Measurements from ENCODE around the gene DSCAML1. TPM values are rescaled to one million over a fixed set of nuclear protein-coding genes. Genes with fewer than 3 reads are reported as not detected.

DSCAML1 gene
- total RNA-seq, 1 donor from 2014 or later: 1.4 TPM

DNA sequence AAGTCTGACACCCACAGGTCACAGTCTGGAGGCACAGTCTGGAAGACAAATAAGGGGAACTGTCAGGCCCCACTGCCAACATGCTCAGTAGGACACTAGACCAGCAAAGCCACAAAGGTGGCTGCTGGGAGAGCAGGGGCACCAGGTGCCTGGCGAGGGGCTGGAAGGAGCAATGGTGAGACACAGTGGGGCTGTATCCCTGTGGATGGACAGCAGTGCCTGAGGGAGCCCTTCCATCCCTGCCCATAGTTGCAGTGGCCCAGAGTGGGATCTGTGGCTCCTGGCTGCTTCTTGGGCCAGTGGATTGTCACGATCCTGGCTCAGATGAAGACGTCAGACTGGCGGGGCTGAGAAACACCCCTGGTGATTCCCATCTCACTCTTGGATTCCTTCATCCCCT, 154.6 kb downstream of the DSCAML1 start:
- DNase-seq (ENCODE audit: low spot score) (no peak), ATAC-seq (no peak)

- ATAC-seq (no peak), DNase-seq (ENCODE audit: low spot score) (no peak)
Measured at GRCh38 chr11:117641008-117641915, 155.8 kb downstream of the DSCAML1 start.

DNA sequence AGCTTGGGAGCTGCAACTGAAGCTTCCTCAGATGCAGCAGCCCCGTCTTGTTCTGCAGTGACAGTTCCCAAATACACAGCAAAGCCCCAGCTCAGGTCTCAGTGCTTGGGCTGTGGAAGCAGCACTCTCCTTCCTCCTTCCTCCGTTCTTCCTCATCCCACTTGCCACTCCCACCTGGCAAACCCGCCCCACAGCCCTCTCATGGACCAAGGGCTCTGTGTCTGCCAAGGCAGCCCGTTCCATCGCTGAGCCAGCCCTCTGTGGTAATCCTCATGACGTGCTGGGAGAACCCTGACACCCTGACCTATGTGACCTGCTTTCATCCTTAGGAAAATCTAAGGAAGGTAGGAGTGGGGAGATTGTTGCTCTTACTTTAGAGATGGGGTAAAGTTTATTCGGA, 157.0 kb downstream of the DSCAML1 start:
- no peak for DNase-seq (ENCODE audit: low spot score)
- ATAC-seq: no peak

- DNase-seq (ENCODE audit: low spot score): no peak
- ATAC-seq: no peak
Measured at GRCh38 chr11:117639601-117640000, 157.4 kb downstream of the DSCAML1 start.

DNA sequence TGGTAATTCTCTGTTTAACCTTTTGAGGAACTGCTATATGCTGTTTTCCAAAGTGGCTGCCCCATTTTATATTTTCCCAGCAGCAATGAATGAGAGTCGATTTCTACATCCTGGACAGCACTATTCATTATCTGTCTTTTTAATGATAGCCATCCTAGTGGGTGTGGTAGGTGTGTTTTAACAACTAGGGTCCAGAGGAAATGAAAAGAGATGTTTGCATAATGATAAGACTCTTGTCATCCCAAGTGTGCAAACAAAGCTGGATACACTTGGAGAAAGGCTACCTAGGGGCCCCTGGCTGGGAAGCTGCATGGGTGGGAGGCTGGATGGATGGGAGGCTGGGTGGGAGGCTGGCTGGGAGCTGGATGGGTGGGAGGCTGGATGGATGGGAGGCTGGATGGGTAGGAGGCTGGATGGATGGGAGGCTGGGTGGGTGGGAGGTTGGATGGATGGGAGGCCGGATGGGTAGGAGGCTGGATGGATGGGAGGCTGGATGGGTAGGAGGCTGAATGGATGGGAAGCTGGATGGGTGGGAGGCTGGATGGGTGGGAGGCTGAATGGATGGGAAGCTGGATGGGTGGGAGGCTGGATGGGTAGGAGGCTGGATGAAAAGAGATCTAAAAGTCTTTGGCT, 158.0 kb downstream of the DSCAML1 start:
- DNase-seq (ENCODE audit: low spot score) (no peak), ATAC-seq (no peak)

GRCh38 chr11:117634756-117635603, 162.0 kb downstream of the DSCAML1 start:
- DNase-seq (ENCODE audit: low spot score) (no peak), ATAC-seq (no peak)

DNA sequence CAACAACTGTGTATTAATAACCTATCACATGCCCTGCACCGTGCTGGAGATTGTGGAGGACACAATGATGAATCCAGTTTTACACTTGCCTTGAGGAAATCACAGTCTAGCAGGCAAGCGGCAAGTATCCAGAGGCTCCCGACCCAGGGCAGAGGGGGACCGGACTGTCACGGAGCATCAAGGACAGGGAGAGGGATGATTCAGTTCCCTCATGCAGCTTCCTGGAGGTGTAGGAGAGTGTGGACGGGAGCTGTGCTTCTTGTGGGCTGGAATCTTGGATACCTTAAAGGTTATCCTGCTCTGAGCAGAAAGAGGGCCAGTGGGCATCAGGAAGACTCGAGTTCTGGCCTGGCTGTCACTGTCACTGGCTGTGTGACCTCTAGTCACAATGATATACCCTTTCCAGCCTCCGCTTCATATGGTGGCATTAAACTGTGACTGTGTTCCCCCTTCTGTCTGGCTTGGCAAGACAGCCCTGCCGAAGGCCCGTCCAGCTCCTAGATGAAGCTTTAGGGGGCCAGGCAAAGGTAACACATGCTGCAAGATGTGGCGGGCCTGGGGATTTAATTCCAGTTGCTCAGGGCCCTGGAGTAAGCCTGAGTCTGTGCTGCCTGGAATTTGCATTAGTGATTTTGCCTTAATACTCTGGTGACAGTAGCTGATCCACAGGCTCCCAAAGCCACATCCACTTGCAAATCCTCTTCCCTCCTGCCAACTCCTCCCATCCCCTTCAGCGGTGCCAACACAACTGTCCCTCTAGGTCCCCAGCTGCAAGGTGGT, 162.8 kb downstream of the DSCAML1 start:
- ATAC-seq (no peak), DNase-seq (ENCODE audit: low spot score) (no peak)

GRCh38 chr11:117633186-117633754, 163.7 kb downstream of the DSCAML1 start:
- no peak for ATAC-seq
- DNase-seq (ENCODE audit: low spot score): no peak

DNA sequence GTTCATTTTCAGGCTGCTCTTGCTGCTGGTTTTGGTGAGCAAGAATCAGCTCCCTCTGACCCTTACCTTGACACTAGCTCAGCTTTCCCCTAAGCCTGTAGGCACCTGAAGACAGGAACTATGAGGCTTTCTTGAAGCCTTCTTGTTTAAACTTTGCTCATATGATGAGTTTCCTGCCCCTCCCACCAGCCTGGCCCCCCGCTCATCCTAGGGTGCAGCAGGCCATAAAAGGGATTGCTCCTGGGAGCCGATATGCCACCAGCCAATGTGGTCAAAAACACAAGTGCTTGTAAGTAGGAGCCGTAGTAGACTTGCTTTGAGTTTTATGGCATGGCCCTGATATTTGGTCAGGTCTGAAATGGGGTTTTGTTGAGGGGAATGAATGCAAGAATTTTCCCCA, 164.7 kb downstream of the DSCAML1 start:
- no peak for ATAC-seq
- DNase-seq (ENCODE audit: low spot score): no peak

DNA sequence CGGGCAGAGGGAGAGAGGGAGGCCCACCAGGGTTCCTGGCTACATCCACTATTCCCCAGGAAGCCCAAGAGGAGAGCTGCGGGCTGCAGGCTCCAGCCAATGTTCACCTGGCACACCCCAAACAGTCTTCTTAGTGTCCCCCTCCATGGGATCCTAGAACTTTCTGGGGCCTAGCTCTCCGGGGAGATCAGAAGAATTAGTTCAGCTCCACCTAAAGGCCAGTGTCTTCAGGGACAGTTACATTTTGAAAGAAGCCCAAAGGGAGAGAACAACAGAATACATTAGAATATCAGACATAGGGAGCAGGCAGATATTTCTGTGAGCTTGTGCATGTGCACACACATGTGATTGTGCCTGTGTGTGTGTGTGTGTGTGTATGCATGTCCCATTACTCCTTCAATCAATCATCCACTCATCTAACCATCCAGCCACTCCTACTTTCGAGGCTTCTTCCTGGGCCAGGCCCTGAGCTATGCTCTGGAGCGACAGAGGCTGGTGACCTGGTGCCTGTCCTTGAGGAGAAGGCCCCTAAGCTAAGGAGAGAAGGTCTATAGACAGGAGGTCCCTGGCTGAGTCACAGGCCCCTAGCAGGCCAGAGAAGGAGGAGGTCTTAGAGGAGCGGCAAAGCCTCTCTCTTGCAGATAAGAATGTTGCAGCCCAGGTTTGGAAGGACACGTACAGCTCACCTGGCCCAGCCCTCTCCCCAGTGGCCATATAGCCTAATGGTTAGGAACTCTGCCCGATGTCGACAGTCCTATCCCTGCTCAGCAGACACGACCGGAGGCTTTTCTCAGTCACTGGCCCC, 165.5 kb downstream of the DSCAML1 start:
- no peak for ATAC-seq

GRCh38 chr11:117629891-117630538, 167.0 kb downstream of the DSCAML1 start:
- DNase-seq (ENCODE audit: low spot score) (no peak), ATAC-seq (no peak)

More for the DNA sequence above, 165.5 kb downstream of the DSCAML1 start:
- DNase-seq (ENCODE audit: low spot score): no peak

DNA sequence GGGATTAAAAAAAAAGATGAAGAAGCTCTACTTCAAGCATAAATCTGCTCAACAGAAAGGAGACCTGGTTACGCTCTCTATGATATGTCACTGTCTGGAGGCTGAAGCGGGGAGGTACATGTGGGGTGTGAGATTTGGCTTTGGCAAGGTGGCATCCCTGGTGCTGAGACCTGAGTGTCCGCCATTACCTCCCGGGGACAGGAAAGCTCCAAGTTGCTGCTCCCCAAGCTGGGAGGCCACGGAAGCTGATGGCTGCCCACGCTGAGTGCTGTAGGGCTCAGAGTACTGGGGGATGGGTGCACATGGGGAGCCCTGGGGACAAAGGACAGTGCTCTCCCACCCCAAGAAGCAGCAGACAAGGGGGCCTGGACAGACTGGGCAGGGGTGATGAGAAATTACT, 167.9 kb downstream of the DSCAML1 start:
- DNase-seq (ENCODE audit: low spot score): no peak
- ATAC-seq: no peak

DNA sequence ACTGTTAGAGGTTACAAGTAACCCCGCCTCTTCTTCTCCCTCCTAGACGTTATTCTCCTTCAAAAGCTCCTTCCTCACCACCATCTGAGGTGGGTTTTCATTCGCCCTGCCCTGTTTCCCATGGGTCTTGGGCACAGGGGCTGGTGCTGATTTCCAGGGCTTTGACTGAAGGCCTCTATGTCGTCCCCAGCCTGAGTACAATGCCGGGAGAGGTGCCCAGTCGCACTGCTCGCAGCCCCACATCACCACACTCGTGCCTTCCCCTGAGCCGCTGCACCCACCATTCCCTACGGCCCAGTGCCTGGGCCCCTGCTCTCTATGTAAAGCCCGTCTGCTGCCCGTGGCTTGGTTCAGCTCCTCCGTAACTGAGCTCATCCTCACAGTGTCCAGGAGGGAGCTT, 169.8 kb downstream of the DSCAML1 start:
- no peak for ATAC-seq

GRCh38 chr11:117626576-117626975, 170.4 kb downstream of the DSCAML1 start:
- ATAC-seq: no peak
- no peak for DNase-seq (ENCODE audit: low spot score)

More for the DNA sequence above, 169.8 kb downstream of the DSCAML1 start:
- no peak for DNase-seq (ENCODE audit: low spot score)

DNA sequence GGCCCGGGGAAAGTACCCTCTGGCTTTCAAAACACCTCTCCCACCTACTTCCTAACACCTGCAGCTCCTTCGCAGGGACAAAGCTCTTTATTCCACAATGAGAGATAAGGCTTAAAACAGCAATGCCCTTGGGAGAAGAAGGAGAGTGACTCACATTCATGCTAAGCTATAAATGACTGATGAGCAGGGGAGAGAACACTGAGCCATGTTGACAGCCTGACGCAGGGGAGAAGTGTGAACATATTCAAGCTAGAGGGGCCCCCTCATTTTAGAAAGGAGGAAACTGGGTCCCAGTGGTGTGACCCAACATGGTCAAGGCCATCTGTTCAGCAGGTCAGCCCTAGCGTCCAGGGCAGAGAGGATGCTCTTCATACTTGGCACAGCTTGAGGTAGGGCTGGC, 171.8 kb downstream of the DSCAML1 start:
- DNase-seq (ENCODE audit: low spot score): no peak
- no peak for ATAC-seq

DNA sequence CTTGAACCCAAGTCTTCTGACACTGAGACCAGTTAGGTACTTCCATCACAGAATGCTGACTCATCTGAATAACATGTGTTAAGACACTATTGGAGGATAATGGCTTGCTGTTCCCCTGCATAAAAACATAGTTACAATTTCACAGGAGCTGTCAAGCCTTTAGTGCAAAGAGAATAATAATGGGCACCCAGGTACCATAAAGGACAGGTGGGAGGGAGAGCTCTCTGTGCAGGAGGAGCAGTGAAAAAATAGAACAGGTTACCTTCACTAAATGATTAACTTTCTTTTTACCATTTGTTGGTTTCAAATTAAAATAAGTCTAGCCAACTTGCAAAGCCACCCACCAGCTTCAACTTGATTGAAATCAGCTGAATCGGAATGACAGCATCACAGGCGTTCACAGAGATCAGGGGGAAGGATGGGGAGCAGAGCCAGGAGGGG, 173.2 kb downstream of the DSCAML1 start:
- DNase-seq (ENCODE audit: low spot score) (no peak), ATAC-seq (no peak)

DNA sequence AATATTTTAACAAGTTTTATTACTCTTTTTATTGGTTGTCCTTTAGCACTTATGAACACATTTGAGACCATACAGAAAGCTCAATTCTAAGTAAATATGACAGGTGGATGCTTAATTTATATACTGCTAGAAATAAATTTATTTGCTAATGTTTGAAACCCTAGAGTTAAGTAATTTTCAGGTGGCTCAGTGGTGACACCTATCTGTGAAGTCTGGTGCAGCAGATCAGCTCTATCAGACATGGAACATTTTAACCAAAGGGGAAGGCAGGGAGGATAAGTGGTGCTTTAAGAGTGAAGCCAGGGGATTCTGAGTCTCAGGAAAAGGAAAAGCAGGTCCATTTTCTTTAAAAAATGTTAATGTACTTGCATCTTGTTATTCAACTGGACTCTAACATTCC, 175.8 kb downstream of the DSCAML1 start:
- DNase-seq (ENCODE audit: low spot score) (no peak), ATAC-seq (no peak)

DNA sequence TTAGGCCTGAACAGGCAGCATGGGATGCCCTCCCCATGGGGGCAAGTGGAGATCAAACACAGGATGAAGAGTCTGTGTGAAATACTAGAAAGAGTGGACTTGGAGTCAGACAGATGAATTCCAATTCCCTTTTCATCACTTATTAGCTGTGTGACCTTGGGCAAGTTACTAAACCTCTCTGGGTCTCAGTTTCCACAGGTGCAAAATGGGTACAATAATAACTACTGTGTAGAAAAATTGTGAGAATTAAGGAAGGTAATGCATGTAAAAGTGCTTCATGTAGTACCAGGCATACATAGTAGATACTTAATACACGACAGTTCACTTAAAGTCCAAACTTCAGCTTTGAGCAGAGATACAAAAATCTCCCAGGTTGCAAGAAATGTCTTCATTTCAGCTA, 176.4 kb downstream of the DSCAML1 start:
- ATAC-seq (no peak), DNase-seq (ENCODE audit: low spot score) (no peak)

DNA sequence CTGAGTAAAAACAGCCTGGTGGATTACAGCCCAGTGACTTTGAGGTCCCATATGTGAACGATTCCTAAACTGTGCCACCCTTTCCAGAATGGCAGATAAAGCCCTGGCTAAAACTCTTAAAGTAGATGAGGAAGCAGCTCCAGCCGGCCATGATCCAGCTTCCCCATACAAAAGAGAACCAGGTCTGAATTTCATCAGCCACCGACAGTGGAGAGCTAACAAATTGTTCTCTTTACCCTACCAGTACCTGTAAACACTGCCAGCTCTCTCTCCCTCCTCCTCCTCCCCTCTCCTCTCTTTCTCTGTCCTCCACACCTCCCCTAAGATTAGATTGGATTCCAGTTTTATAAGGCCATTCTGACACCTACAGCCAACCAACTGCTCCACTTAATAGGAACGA, 176.9 kb downstream of the DSCAML1 start:
- DNase-seq (ENCODE audit: low spot score) (no peak), ATAC-seq (no peak)
